HTR-8/SVneo (cell line): ENCODE results near the gene SPRR3.
"Not testable (repeated sequence)": the region's sequence is repeated elsewhere in the genome, so short reads cannot be mapped to it uniquely, and the experiment has no call there.

Experiments used
- DNase-seq: peaks from one replicate; pipeline ENCODE4 v3.0.0; 2011; ENCODE audit warnings: low spot score, mixed read lengths; ENCODE audit not compliant: insufficient read length
- FAIRE-seq: peaks from 2 replicates; lab custom pipeline; 2011; peaks lifted over from hg19 to GRCh38; lab: Jason Lieb, UNC

Gene SPRR3

DNA sequence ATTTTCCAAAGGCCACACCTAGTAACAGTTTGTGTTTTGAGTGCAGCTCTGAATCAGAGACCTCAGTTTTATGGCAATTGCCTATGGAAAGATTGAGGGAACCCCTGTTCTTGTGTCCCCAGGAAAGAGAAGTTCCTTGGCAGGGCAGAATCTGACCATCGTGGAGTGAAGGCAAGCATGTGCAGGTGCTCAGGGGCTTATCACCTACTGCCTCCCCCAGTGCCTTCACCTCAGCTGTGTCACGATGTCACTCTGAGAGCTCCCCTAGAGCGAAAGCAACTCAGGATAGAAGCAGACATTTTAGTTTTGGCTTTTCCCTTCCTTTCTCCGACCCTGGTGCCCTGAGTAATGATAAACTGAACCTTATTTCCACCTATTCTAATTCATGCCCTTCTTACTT is 19.5 kb upstream of the SPRR3 start:
- DNase-seq (no peak), FAIRE-seq (no peak)

DNA sequence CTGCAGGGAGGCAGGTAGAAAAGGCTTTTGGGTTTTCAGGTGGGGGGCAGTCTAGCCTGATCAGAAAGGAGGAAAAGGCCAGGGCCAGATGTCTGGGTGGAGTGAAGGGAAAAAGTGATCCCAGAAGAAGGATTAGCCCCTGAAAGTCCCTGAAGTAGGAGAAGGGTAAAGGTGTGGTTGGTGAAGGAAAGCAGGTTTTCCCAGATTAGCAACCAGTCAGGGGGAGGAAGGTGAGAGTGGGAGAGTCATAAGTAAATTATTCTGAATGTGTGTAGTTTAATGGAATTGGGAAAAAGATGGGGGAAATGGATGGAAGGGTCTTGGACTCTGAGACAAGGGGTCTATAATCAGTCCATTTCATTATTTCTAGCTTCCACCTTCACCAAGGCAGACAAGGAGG is 18.3 kb upstream of the SPRR3 start:
- no peak for FAIRE-seq

DNA sequence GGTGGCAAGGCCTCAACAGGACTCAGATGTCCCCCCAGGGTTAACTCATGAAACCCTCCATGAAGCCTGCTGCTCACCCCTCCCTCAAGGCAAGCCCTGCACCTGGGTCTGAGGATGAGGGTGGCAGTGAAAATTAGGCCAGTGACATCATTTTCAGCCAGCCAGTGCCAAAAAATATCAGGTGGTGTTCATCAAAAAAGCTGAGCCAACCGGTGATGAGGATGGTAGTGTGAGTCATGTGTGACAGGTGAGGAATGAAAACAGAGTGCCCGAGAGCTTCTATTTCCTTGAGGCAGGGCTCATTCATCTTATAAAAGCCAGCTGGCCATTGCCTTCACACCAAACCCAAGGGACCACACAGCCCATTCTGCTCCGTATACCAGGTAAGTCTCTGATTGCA is 17.8 kb upstream of the SPRR3 start, which contains the start of gene SPRR1A:
Gene SPRR1A (plus strand): TSS at position 339 of the 400 bp plus-strand sequence. CDS start 1,150 bp downstream, outside the sequence.
- DNase-seq (no peak), FAIRE-seq (no peak)

More for the DNA sequence above, 18.3 kb upstream of the SPRR3 start:
- no peak for DNase-seq

DNA sequence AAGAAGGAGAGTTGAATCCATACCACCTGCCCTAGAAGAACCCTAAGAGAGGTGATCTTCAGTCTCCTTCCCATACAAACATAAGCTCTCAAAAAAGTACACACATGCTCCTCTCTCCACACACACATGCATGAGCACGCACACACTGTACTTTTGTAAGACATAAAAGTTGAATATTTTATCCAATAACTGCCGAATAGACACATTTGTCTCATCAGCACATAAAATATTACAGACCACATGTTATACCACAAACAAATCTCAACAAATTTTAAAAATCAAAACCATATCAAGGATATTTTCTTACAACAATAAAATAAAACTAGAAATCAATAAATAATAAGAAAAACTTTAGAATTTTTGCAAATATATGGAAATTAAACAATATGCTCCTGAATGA is 15.0 kb upstream of the SPRR3 start:
- FAIRE-seq: no peak
- DNase-seq: no peak

DNA sequence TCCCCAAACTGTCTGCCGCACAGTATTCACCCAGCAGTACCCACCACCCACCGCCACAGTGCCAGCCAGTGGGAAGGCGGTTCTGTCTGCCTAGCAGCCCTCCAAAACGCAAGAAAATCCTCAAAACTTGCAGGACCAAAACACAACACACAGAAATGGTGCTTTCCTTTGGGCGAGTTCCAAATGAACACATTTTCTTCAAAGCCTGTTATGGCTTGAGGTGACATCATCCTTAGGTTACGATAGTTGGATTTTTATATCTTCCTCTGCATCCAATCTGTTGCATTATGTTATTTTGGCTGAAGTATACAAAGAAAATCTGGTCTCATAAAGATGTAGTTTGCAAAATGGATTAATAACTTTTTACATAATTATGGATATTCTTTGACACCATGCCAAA is 8.4 kb upstream of the SPRR3 start:
- no peak for DNase-seq
- no peak for FAIRE-seq

DNA sequence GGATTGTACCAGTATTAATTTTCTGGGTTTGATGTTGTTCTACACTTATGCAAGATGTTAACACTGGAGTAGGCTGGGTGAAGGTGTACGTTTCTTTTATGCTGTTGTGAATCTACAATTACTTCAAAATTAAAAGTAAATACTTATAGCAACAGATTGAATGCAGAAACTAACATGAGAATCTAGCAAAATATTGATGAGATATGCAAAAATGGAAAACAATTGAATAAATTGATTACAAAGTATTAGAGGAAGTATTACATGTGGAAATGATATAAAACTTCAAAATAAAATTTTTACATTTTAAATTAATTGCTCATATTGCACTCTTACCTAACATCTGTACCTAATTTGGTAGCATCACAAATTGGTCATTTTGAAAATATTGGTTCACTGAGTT is 5.7 kb upstream of the SPRR3 start:
- FAIRE-seq (no peak), DNase-seq (no peak)

DNA sequence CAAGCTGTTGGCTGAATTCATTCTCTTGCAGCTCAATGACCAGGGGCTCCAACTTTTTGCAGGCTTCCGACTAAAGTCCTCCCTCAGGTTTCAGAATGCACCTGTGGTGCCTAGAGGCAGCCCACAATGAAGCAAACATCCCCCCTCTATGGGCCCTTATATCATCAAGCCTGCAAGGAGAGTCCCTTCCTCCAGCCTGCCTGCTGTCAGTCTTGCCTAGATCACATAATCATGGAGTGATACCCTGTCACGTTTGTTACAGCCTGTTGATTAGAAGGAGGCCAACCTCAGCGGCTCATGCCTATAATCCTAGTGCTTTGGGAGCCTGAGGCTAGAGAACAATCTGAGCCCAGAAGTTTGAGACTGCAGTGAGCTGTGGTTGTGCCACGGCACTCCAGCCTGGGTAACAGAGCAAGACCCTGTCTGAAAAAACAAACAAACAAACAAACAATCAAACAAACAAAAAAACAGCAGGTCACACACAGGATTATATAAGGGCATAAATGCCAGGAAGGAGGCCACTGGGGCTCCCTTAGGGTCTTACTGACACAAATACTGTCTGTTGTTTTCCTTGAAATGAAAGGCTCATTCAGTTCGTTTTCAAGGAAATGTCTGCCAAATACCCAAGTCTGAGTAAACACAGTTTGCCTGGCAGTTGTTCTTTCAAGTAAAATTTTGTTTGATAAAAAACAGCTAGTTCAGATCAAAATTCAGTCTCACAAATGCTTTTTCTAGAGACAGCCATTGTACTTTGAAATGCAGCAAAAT is 4.7 kb upstream of the SPRR3 start:
- FAIRE-seq (no peak), DNase-seq (no peak)

DNA sequence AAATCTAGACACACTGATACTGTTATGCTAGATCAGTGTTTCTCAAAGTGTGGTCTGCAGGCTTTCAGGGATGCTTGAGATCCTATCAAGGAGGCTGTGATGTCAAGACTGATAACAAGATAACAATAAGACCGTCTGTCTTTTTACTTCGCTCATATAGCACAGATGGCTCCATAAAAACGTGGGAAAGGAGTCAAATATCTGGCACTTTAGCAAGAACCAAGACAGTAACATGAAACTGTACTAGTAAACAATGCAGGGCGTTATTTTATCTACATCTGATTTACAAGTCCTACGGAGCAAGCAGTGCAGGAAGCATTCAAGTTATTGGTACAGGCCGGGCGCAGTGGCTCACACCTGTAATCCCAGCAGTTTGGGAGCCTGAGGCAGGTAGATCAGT is 3.6 kb upstream of the SPRR3 start:
- DNase-seq: no peak
- no peak for FAIRE-seq

DNA sequence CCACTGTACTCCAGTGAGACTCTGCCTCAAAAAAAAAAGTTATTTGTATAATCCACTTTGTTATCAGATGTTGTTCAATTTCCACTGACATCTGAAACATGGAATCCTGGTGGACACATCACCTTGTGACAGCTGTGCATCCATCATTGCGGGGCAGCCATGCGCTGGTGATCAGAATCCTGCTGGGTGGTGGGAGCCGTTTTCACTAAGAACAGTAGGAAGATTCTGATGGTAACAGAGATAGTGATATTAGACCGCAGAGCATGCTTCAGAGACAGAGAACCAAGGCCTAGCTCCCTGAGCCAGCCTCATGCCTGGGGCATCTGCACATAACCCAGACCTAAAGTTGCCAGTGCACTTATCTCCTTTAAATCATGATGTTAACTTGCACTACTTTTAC is 3.1 kb upstream of the SPRR3 start:
- no peak for DNase-seq
- FAIRE-seq: no peak

DNA sequence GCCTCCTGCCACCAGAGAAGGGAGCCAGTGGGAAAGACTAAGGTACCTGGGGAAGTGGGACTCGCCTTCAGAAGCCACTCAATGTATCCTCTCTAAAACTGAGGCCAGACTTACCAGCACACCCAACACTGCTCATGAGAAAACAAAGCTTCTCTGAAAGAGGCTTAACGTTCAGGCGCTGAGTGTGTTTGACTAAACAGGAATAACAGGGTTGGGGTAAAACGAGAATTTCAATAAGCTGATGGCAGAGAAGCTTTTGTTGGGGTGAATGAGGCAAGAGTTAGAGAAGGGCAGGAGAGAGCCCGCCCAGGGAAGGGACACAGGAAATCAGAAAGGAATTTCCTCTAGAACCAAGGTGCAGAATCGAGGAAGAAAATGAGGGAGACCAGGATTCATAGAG is 1.7 kb upstream of the SPRR3 start:
- DNase-seq: no peak
- no peak for FAIRE-seq

DNA sequence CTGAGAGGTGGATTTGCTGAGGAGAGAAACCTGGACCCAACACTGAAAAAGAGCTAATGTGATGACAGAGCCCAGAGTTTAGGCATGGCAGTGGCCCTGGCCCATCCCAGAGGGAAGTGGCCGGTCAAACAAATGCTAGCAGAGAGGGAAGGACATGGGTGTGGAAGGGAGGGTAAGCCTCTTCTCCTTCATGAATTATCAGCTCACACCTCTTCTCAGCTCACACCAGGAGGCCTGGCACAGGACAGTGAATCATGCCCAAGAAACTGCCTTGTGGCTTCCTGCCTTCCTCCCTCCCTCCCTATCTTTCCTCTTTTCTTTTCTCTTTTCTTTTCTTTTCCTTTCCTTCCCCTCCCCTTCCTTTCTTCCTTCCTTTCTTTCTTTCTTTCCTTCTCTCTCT is 1.3 kb upstream of the SPRR3 start:
- FAIRE-seq: no peak
- DNase-seq: no peak

DNA sequence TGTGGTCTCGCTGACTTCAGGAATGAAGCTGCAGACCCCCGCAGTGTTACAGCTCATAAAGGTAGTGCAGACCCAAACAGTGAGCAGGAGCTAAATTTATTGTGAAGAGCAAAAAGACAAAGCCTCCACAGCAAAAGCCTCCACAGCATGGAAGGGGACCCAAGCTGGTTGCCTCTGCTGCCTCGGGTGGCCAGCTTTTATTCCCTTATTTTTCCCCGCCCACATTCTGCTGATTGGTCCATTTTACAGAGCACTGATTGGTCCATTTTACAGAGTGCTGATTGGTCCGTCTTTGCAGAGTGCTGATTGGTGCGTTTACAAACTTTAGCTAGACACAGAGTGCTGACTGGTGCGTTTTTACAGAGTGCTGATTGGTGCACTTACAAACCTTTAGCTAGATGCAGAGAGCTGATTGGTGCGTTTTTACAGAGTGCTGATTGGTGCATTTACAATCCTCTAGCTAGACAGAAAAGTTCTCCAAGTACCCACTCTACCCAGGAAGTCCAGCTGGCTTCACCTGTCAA is 9.7 kb downstream of the SPRR3 start:
- FAIRE-seq, DNase-seq: not testable (repeated sequence)

DNA sequence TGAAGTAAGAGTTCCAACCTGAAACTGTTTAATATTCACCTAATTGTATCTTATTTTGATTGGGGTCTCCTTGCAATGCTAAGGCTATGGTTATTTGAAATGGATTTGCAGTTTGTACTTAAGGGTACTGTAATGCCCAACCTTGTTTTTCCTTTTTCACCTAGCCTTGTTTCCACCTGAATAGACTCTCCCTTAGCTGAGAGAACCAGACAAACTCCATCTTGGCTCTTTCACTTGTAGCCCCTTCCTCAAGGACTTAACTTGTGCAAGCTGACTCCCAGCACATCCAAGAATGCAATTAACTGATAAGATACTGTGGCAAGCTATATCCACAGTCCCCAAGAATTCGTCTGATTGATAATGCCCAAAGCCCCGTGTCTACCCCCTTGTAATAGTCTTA is 20.3 kb downstream of the SPRR3 start:
- DNase-seq, FAIRE-seq: not testable (repeated sequence)

DNA sequence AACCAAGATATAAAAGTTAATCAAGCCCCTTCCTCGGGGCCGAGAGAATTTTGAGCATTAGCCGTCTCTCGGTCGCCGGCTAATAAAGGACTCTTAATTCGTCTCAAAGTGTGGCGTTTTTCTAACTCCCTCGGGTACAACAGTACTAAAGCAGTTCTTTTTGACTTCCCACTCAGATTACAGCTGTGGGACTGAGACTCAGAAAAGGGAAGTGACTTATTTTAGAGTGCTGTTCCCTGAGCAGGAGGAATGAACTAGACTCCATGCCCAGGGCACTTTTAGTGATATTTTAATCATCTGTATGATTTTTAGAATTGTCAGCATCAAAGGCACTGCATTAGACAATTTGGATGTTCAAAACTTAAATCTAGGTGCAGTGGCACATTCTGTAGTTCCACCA is 20.8 kb downstream of the SPRR3 start:
- not testable (repeated sequence) for DNase-seq, FAIRE-seq

DNA sequence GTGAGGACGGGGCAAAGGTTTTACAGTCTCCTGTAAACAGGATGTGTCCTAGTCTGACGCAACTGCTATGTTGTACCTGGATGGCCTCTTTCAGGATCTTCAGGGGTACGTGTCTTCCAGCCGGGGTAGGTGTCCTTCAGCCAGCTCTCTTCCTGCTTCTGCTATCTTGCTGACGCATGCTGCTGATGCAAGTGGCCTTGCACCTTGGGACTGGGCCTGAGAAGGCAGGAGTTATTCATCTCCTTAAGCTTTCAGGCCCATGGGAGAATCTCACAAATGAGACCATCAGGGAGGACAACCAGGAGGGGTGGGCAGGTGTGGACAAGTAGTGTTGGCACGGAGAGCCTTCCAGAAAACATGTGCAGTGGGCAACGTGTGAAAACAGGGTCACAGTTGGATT is 21.6 kb downstream of the SPRR3 start:
- DNase-seq (no peak), FAIRE-seq (no peak)

DNA sequence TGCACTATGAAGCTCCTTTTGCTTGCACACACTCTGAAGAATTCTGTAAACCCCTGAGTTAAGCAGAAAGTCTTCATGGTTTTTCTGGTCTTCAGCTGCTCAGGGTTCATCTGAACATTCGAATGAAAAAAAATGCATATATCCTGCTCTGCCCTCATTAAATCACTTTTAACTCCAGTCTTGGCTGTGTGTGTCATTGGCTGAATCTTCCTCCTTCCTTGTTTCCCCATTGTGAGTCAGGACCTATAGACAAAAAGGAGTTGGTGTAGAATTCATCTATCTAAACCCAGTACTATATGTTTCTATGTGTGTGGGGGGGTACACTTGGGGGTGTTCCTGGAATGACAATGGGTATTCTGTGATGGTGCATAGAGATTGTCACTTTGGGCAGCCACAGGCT is 22.9 kb downstream of the SPRR3 start:
- FAIRE-seq (no peak), DNase-seq (no peak)

DNA sequence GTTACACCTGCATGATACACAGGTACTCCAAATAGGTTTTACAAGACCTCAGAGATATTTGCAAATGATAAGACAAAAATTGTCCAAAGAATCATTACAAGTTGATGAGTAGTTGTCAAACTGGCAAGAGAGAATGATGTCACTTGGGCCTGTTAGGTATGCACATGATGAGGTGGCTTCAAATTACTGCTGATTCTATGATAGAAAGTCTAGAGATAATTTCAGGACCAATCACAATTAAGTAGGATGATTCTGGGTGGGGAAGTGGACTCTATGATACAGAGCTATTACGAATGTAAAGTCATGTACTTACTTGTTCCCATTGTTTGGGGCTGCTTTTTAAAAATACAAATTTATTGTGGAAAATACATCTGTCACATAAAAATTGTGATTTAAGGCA is 24.2 kb downstream of the SPRR3 start:
- DNase-seq (no peak), FAIRE-seq (no peak)

DNA sequence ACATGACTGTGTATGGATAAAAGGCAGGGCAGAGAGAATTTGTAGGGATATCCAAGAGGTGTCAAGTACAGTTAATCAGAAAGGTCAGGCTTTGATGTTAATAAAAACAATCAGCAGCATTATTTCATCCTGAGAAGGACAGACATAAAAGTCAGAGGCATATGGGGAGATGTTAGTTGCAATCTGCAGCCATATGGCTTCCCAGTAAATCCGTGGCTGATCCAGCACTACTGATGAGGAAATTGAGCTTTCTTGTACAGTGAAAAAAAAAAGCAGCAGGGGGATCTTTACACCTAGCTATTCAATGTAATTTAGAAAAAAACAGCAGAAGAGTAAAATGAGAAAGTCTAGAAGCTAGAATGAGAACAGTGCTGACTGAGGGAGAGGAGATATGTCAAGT is 27.2 kb downstream of the SPRR3 start:
- FAIRE-seq: no peak
- DNase-seq: no peak

DNA sequence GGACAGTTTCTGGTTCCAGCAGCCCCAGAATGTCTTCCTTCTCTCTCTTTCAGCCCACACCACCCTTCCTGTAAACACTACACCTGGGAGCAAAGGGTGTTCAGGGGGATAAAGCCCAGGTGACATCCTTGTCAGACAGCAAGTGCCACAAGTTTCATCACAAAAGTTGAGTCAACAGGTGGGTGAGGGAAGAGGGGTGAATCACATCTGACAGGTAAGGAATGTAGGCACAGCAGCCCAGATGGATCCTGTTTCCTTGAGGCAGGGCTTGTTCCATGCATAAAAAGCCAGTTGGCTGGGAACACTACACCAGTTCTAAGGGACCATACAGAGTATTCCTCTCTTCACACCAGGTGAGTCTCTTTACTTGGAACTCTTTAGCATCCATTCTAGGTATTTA is 29.3 kb downstream of the SPRR3 start, which contains the start of gene SPRR1B:
Gene SPRR1B (plus strand): TSS at position 309 of the 400 bp plus-strand sequence. CDS start 1,143 bp downstream, outside the sequence.
- FAIRE-seq (no peak), DNase-seq (no peak)

DNA sequence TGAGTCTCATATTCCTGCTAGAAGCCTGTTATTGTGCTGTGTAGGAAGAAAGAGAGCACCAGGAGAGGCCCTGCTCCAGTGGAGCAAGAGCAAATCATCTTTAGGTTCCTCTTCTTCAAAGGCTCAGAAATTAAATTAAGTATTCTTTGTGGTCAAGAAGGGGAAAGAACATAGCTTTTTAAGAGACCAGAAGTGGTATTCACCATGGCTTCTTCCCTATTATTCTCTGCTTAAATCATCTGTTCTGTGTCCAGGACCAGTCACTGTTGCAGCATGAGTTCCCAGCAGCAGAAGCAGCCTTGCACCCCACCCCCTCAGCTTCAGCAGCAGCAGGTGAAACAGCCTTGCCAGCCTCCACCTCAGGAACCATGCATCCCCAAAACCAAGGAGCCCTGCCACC is 30.5 kb downstream of the SPRR3 start:
- no peak for FAIRE-seq
- DNase-seq: no peak

DNA sequence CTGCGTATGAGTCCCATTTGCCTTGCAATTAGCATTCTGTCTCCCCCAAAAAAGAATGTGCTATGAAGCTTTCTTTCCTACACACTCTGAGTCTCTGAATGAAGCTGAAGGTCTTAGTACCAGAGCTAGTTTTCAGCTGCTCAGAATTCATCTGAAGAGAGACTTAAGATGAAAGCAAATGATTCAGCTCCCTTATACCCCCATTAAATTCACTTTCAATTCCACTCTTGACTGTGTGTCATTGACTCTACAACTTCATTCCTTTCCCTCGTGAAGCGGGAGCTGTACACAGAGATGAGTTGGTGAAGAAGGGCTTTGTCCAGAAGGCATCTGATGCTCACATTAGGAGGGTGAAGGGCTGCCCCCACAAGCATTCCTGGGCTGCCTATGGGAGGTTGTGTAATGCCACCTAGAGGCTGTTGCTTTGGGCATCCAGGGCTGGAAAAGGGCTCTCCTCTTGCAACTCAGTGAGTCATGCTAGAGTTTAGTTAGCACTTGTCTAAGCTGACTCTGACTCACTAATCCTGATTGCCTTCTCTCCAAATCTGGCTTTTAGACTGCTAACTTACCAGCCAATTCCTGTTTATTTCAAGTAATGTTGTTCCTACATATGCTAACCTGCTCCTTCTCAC is 31.2 kb downstream of the SPRR3 start:
- FAIRE-seq (no peak), DNase-seq (no peak)
